ENCODE results near the gene PDIA5.
"Not testable (repeated sequence)": the region's sequence is repeated elsewhere in the genome, so short reads cannot be mapped to it uniquely, and the experiment has no call there.

PDIA5 gene

GRCh38 chr3:123143669-123144411, 77.0 kb downstream of the PDIA5 start:
- peak overlapping the region; percentile 41; the same call in 1 of the 2 replicates for H3K4me3 ChIP-seq (ENCODE audit: low read length)
- no peaks in the 10 kb centered on the region for H3K9me3 ChIP-seq (ENCODE audit: insufficient read depth, low read depth, low read length)
- H3K4me1 ChIP-seq (ENCODE audit: insufficient read depth, low read length) = peaks cover 9% of the 10 kb centered on the region; the same call in 1 of the 2 replicates
- H3K9ac ChIP-seq (ENCODE audit: low read depth, low read length) = no peak overlapping the region
- no peak overlapping the region for H3K27ac ChIP-seq (ENCODE audit: low read length)
- H3K36me3 ChIP-seq (ENCODE audit: insufficient read depth, low read depth, low read length) = peaks cover 38% of the 10 kb centered on the region
- H3K27me3 ChIP-seq (ENCODE audit: insufficient read depth, low read length) = no peaks in the 10 kb centered on the region

- no peak overlapping the region for H3K9ac ChIP-seq (ENCODE audit: low read depth, low read length)
- H3K9me3 ChIP-seq (ENCODE audit: insufficient read depth, low read depth, low read length) = no peaks in the 10 kb centered on the region
- no peak overlapping the region for H3K4me3 ChIP-seq (ENCODE audit: low read length)
- H3K4me1 ChIP-seq (ENCODE audit: insufficient read depth, low read length) = peaks cover 9% of the 10 kb centered on the region; the same call in 1 of the 2 replicates
- H3K27ac ChIP-seq (ENCODE audit: low read length) = no peak overlapping the region
- H3K36me3 ChIP-seq (ENCODE audit: insufficient read depth, low read depth, low read length) = peaks cover 62% of the 10 kb centered on the region
- H3K27me3 ChIP-seq (ENCODE audit: insufficient read depth, low read length) = no peaks in the 10 kb centered on the region
Observed at GRCh38 chr3:123147754-123148535, 81.1 kb downstream of the PDIA5 start.

- Histone ChIP-seq H3K36me3 (ENCODE audit: insufficient read depth, low read depth, low read length) (peaks cover 70% of the 10 kb centered on the region), H3K9ac (ENCODE audit: low read depth, low read length) (no peak overlapping the region), H3K27me3 (ENCODE audit: insufficient read depth, low read length) (no peaks in the 10 kb centered on the region), H3K9me3 (ENCODE audit: insufficient read depth, low read depth, low read length) (no peaks in the 10 kb centered on the region), H3K4me1 (ENCODE audit: insufficient read depth, low read length) (peaks cover 6% of the 10 kb centered on the region; the same call in 1 of the 2 replicates), H3K4me3 (ENCODE audit: low read length) (no peak overlapping the region), H3K27ac (ENCODE audit: low read length) (no peak overlapping the region)
Observed at GRCh38 chr3:123148772-123149171, 81.9 kb downstream of the PDIA5 start.

GRCh38 chr3:123149525-123149924, 82.7 kb downstream of the PDIA5 start:
- H3K4me3 ChIP-seq (ENCODE audit: low read length) = no peak overlapping the region
- H3K27me3 ChIP-seq (ENCODE audit: insufficient read depth, low read length) = no peaks in the 10 kb centered on the region
- no peaks in the 10 kb centered on the region; the same call in 1 of the 2 replicates for H3K4me1 ChIP-seq (ENCODE audit: insufficient read depth, low read length)
- peaks cover 75% of the 10 kb centered on the region for H3K36me3 ChIP-seq (ENCODE audit: insufficient read depth, low read depth, low read length)
- no peaks in the 10 kb centered on the region for H3K9me3 ChIP-seq (ENCODE audit: insufficient read depth, low read depth, low read length)
- H3K9ac ChIP-seq (ENCODE audit: low read depth, low read length) = no peak overlapping the region
- H3K27ac ChIP-seq (ENCODE audit: low read length) = no peak overlapping the region

GRCh38 chr3:123150449-123151215, 83.8 kb downstream of the PDIA5 start:
- Histone ChIP-seq H3K9ac (ENCODE audit: low read depth, low read length) (no peak overlapping the region), H3K4me1 (ENCODE audit: insufficient read depth, low read length) (no peaks in the 10 kb centered on the region; the same call in 1 of the 2 replicates), H3K9me3 (ENCODE audit: insufficient read depth, low read depth, low read length) (no peaks in the 10 kb centered on the region), H3K27me3 (ENCODE audit: insufficient read depth, low read length) (no peaks in the 10 kb centered on the region), H3K4me3 (ENCODE audit: low read length) (no peak overlapping the region), H3K27ac (ENCODE audit: low read length) (no peak overlapping the region), H3K36me3 (ENCODE audit: insufficient read depth, low read depth, low read length) (peaks cover 75% of the 10 kb centered on the region)

- no peaks in the 10 kb centered on the region; the same call in 1 of the 2 replicates for H3K4me1 ChIP-seq (ENCODE audit: insufficient read depth, low read length)
- H3K27ac ChIP-seq (ENCODE audit: low read length) = no peak overlapping the region
- H3K9ac ChIP-seq (ENCODE audit: low read depth, low read length) = no peak overlapping the region
- H3K27me3 ChIP-seq (ENCODE audit: insufficient read depth, low read length) = no peaks in the 10 kb centered on the region
- H3K9me3 ChIP-seq (ENCODE audit: insufficient read depth, low read depth, low read length) = no peaks in the 10 kb centered on the region
- H3K36me3 ChIP-seq (ENCODE audit: insufficient read depth, low read depth, low read length) = peaks cover 75% of the 10 kb centered on the region
- no peak overlapping the region for H3K4me3 ChIP-seq (ENCODE audit: low read length)
Observed at GRCh38 chr3:123151251-123151705, 84.5 kb downstream of the PDIA5 start.

GRCh38 chr3:123151853-123152420, 85.1 kb downstream of the PDIA5 start:
- H3K9me3 ChIP-seq (ENCODE audit: insufficient read depth, low read depth, low read length); H3K27me3 ChIP-seq (ENCODE audit: insufficient read depth, low read length); H3K4me1 ChIP-seq (ENCODE audit: insufficient read depth, low read length); H3K9ac ChIP-seq (ENCODE audit: low read depth, low read length); H3K4me3 ChIP-seq (ENCODE audit: low read length); H3K27ac ChIP-seq (ENCODE audit: low read length): not testable (repeated sequence)
- peaks cover 76% of the 10 kb centered on the region for H3K36me3 ChIP-seq (ENCODE audit: insufficient read depth, low read depth, low read length)

- Histone ChIP-seq H3K9ac (ENCODE audit: low read depth, low read length) (no peak overlapping the region), H3K9me3 (ENCODE audit: insufficient read depth, low read depth, low read length) (no peaks in the 10 kb centered on the region), H3K36me3 (ENCODE audit: insufficient read depth, low read depth, low read length) (peaks cover 73% of the 10 kb centered on the region), H3K4me3 (ENCODE audit: low read length) (no peak overlapping the region), H3K27me3 (ENCODE audit: insufficient read depth, low read length) (no peaks in the 10 kb centered on the region), H3K27ac (ENCODE audit: low read length) (no peak overlapping the region), H3K4me1 (ENCODE audit: insufficient read depth, low read length) (no peaks in the 10 kb centered on the region; the same call in 1 of the 2 replicates)
Observed at GRCh38 chr3:123152687-123153086, 85.9 kb downstream of the PDIA5 start.

- Histone ChIP-seq H3K27ac (ENCODE audit: low read length) (no peak overlapping the region), H3K27me3 (ENCODE audit: insufficient read depth, low read length) (no peaks in the 10 kb centered on the region), H3K4me3 (ENCODE audit: low read length) (no peak overlapping the region), H3K9ac (ENCODE audit: low read depth, low read length) (no peak overlapping the region), H3K36me3 (ENCODE audit: insufficient read depth, low read depth, low read length) (peaks cover 67% of the 10 kb centered on the region), H3K9me3 (ENCODE audit: insufficient read depth, low read depth, low read length) (no peaks in the 10 kb centered on the region), H3K4me1 (ENCODE audit: insufficient read depth, low read length) (no peaks in the 10 kb centered on the region; the same call in 1 of the 2 replicates)
Observed at GRCh38 chr3:123153125-123154019, 86.5 kb downstream of the PDIA5 start.

- Histone ChIP-seq H3K4me3 (ENCODE audit: low read length) (no peak overlapping the region), H3K4me1 (ENCODE audit: insufficient read depth, low read length) (no peaks in the 10 kb centered on the region; the same call in 1 of the 2 replicates), H3K27ac (ENCODE audit: low read length) (no peak overlapping the region), H3K9ac (ENCODE audit: low read depth, low read length) (no peak overlapping the region), H3K9me3 (ENCODE audit: insufficient read depth, low read depth, low read length) (no peaks in the 10 kb centered on the region), H3K27me3 (ENCODE audit: insufficient read depth, low read length) (no peaks in the 10 kb centered on the region), H3K36me3 (ENCODE audit: insufficient read depth, low read depth, low read length) (peaks cover 67% of the 10 kb centered on the region)
Observed at GRCh38 chr3:123154020-123154985, 87.5 kb downstream of the PDIA5 start.

Measured in iPS-20b (cell line).